ENCODE measurements around the gene DNAJC5. TPM values are rescaled to one million over a fixed set of nuclear protein-coding genes. Genes with fewer than 3 reads are reported as not detected.

Gene DNAJC5
- total RNA-seq, 1 experiment from 2014 or later: 44.9 TPM

DNA sequence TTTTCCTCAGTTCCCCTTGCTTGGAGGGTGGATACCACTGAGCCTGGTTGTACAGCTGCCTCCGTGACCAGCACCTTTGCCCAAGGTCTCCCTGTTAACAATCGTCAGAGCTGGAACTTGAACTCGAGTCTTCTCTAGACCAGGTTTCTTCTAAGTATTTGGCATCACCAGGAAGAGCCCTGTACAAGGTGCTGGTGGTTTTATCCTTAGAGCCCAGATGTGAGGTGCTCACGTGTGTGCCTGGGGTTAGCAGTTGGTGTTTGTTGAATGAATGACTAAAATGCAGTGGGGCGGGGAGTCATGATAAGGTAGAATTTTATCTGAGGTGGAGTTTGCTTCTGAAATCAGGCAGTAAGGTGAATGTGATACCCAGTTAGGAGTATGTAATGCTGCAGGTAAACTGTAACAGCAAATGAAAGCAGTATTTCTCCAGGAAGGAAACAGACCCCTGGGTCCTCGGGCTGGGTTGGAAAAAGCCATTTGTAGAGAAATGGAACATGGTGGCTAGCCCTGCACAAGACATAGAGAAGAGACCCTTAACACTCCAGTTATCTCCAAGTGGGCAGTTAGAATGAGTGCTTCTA, 3.1 kb downstream of the DNAJC5 start:
- TF ChIP-seq EZH2 (IDR thresholded peaks at IDR 0.05; ENCODE audit: borderline replicate concordance, low read depth, low read length, poor library complexity, severe bottlenecking) (no peak), CTCF (conservative IDR thresholded peaks at IDR 0.05; ENCODE audit: low read depth, low read length) (no peak)
- H3K27me3 ChIP-seq (replicated peaks; ENCODE audit: insufficient read depth, low read depth, low read length, poor library complexity): no peaks in the 10 kb centered on the region
- H3K9me3 ChIP-seq (ENCODE audit: low read depth, low read length, poor library complexity, severe bottlenecking): no peaks in the 10 kb centered on the region
- H3K36me3 ChIP-seq (ENCODE audit: insufficient read depth, low read length, poor library complexity, severe bottlenecking): no peaks in the 10 kb centered on the region
- intact Hi-C loops (cut with micrococcal nuclease; ENCODE audit: unreplicated experiment): no loop called here
- no peak for DNase-seq (ENCODE audit: low spot score)
- no peak overlapping the region for H3K27ac ChIP-seq (ENCODE audit: low read depth, low read length, poor library complexity, severe bottlenecking)
- BruUV-seq (replicated peaks): no TSS peak
- peaks cover 9% of the 10 kb centered on the region for H3K4me1 ChIP-seq (ENCODE audit: insufficient read depth, low read length, poor library complexity, severe bottlenecking)
- ChIA-PET POLR2A (ENCODE audit: low non-redundant PET) (no interaction called here), CTCF (no interaction called here)
- no peak overlapping the region for H3K4me3 ChIP-seq (ENCODE audit: low read depth, low read length, poor library complexity, severe bottlenecking)

DNA sequence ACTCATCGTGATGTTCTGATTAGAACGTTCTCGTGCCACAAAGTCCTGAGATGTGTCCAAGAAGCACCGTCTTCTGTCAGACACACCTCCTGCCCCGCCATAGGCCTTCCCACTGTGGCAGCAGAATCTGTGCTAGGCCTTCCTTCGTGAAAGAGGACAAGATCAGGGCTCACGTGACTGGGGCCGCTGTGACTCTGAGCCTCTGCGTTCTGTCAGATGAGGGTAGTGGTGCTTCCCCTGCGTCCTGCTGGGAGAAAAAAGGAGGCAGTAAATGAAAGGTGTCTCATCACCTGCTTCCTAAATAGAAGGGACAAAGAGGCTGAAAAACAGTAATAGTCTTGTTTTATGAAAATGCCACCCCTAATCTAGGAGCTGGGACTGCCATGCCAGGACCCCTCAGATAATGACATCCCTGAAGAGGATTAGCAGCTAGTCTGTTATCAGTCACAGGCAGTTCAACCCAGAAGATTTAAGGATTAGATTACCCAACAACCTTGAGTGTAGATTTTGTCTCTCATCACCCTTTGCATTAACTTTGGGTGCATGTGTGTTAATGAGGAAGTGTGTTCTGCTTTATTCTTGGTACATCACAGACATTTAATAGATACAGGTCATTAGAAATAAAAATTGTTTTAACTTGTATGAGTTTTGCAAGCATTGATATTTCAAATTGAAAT, 4.1 kb downstream of the DNAJC5 start:
- Histone ChIP-seq H3K36me3 (ENCODE audit: insufficient read depth, low read length, poor library complexity, severe bottlenecking) (no peaks in the 10 kb centered on the region), H3K4me3 (ENCODE audit: low read depth, low read length, poor library complexity, severe bottlenecking) (no peak overlapping the region), H3K4me1 (ENCODE audit: insufficient read depth, low read length, poor library complexity, severe bottlenecking) (peaks cover 9% of the 10 kb centered on the region), H3K27ac (ENCODE audit: low read depth, low read length, poor library complexity, severe bottlenecking) (no peak overlapping the region), H3K9me3 (ENCODE audit: low read depth, low read length, poor library complexity, severe bottlenecking) (no peaks in the 10 kb centered on the region), H3K27me3 (replicated peaks; ENCODE audit: insufficient read depth, low read depth, low read length, poor library complexity) (no peaks in the 10 kb centered on the region)
- intact Hi-C loops (cut with micrococcal nuclease; ENCODE audit: unreplicated experiment): no loop called here
- no TSS peak for BruUV-seq (replicated peaks)
- no peak for TF ChIP-seq CTCF (conservative IDR thresholded peaks at IDR 0.05; ENCODE audit: low read depth, low read length)
- no peak for TF ChIP-seq EZH2 (IDR thresholded peaks at IDR 0.05; ENCODE audit: borderline replicate concordance, low read depth, low read length, poor library complexity, severe bottlenecking)
- CTCF ChIA-PET: no interaction called here
- no peak for DNase-seq (ENCODE audit: low spot score)
- POLR2A ChIA-PET (ENCODE audit: low non-redundant PET): no interaction called here

GRCh38 chr20:63900413-63900812, 5.5 kb downstream of the DNAJC5 start:
- DNase-seq (ENCODE audit: low spot score): no peak
- no peaks in the 10 kb centered on the region for H3K27me3 ChIP-seq (replicated peaks; ENCODE audit: insufficient read depth, low read depth, low read length, poor library complexity)
- ChIA-PET POLR2A (ENCODE audit: low non-redundant PET) (no interaction called here), CTCF (no interaction called here)
- H3K27ac ChIP-seq (ENCODE audit: low read depth, low read length, poor library complexity, severe bottlenecking): no peak overlapping the region
- H3K36me3 ChIP-seq (ENCODE audit: insufficient read depth, low read length, poor library complexity, severe bottlenecking): no peaks in the 10 kb centered on the region
- H3K4me3 ChIP-seq (ENCODE audit: low read depth, low read length, poor library complexity, severe bottlenecking): no peak overlapping the region
- peaks cover 9% of the 10 kb centered on the region for H3K4me1 ChIP-seq (ENCODE audit: insufficient read depth, low read length, poor library complexity, severe bottlenecking)
- BruUV-seq (replicated peaks): no TSS peak
- TF ChIP-seq EZH2 (IDR thresholded peaks at IDR 0.05; ENCODE audit: borderline replicate concordance, low read depth, low read length, poor library complexity, severe bottlenecking) (no peak), CTCF (conservative IDR thresholded peaks at IDR 0.05; ENCODE audit: low read depth, low read length) (no peak)
- intact Hi-C loops (cut with micrococcal nuclease; ENCODE audit: unreplicated experiment): no loop called here
- H3K9me3 ChIP-seq (ENCODE audit: low read depth, low read length, poor library complexity, severe bottlenecking): no peaks in the 10 kb centered on the region

Measured in A673 (cell line).